ENCODE results near the gene PHACTR4.
A peak's percentile ranks its signal among the peaks of the same experiment; 100 is the strongest.
"Not testable (repeated sequence)": the region's sequence is repeated elsewhere in the genome, so short reads cannot be mapped to it uniquely, and the experiment has no call there.

PHACTR4 gene

DNA sequence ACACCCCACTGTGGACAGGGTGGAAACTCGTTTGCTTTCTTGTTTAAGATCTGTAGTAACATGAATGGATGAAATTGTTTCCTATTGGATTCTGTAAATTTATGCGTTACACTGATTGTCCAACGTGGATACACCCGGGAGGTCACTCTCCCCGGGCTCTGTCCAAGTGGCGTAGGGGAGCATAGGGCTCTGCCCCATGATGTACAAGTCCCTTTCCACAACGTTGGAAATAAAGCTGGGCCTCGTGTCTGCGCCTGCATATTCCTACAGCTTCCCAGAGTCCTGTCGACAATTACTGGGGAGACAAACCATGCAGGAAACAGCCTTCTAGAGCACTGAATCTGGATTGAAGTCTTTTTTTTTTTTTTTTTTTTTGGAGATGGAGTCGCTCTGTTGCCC is 137.7 kb downstream of the PHACTR4 start:
- Histone ChIP-seq H3K4me1 (ENCODE audit: control insufficient read depth in 5 of 5, insufficient read depth in 5 of 5, low read length in 5 of 5) (peaks cover 7 to 59% (median 53%) of the 10 kb centered on the region in 5 donors), H3K9me3 (ENCODE audit: control insufficient read depth in 5 of 5, low read length in 5 of 5) (no peaks in the 10 kb centered on the region), H3K4me3 (ENCODE audit: low read depth in 1 of 5, low read length in 5 of 5) (peak overlapping the region; percentile 88 to 96 (median 93)), H3K36me3 (ENCODE audit: control insufficient read depth in 5 of 5, insufficient read depth in 5 of 5, low read length in 5 of 5) (peaks cover 7 to 40% (median 30%) of the 10 kb centered on the region in 5 donors), H3K27ac (ENCODE audit: low read depth, low read length) (peak overlapping the region; percentile 83), H3K27me3 (ENCODE audit: control insufficient read depth in 5 of 5, insufficient read depth in 4 of 5, low read length in 5 of 5) (no peaks in the 10 kb centered on the region), H3K9ac (ENCODE audit: low read length in 5 of 5) (peak overlapping the region; percentile 52 to 92 (median 84))

- peaks cover 7 to 61% (median 56%) of the 10 kb centered on the region in 5 donors for H3K4me1 ChIP-seq (ENCODE audit: control insufficient read depth in 5 of 5, insufficient read depth in 5 of 5, low read length in 5 of 5)
- H3K36me3 ChIP-seq (ENCODE audit: control insufficient read depth in 5 of 5, insufficient read depth in 5 of 5, low read length in 5 of 5): peaks cover 9 to 41% (median 31%) of the 10 kb centered on the region in 5 donors
- no peaks in the 10 kb centered on the region for H3K9me3 ChIP-seq (ENCODE audit: control insufficient read depth in 5 of 5, low read length in 5 of 5)
- H3K27ac ChIP-seq (ENCODE audit: low read depth, low read length): peak overlapping the region; percentile 83
- peak overlapping the region; percentile 88 to 96 (median 93) for H3K4me3 ChIP-seq (ENCODE audit: low read depth in 1 of 5, low read length in 5 of 5)
- H3K27me3 ChIP-seq (ENCODE audit: control insufficient read depth in 5 of 5, insufficient read depth in 4 of 5, low read length in 5 of 5): no peaks in the 10 kb centered on the region
- peak overlapping the region; percentile 6 to 92 (median 84) for H3K9ac ChIP-seq (ENCODE audit: low read length in 5 of 5)
Measured at GRCh38 chr1:28507646-28508434, 138.3 kb downstream of the PHACTR4 start.

- Histone ChIP-seq H3K27ac (ENCODE audit: low read depth, low read length) (peak overlapping the region; percentile 83), H3K4me3 (ENCODE audit: low read depth in 1 of 5, low read length in 5 of 5) (peak overlapping the region in 2 of 5 donors; percentile 22 to 93), H3K9ac (ENCODE audit: low read length in 5 of 5) (peak overlapping the region in 3 of 5 donors; percentile 59 to 84 (median 71)), H3K36me3 (ENCODE audit: control insufficient read depth in 5 of 5, insufficient read depth in 5 of 5, low read length in 5 of 5) (peaks cover 9 to 44% (median 31%) of the 10 kb centered on the region in 5 donors), H3K27me3 (ENCODE audit: control insufficient read depth in 5 of 5, insufficient read depth in 4 of 5, low read length in 5 of 5) (no peaks in the 10 kb centered on the region), H3K4me1 (ENCODE audit: control insufficient read depth in 5 of 5, insufficient read depth in 5 of 5, low read length in 5 of 5) (peaks cover 7 to 61% (median 56%) of the 10 kb centered on the region in 5 donors), H3K9me3 (ENCODE audit: control insufficient read depth in 5 of 5, low read length in 5 of 5) (no peaks in the 10 kb centered on the region)
Measured at GRCh38 chr1:28508435-28508754, 138.9 kb downstream of the PHACTR4 start.

GRCh38 chr1:28509705-28510272 is 140.2 kb downstream of the PHACTR4 start:
- H3K36me3 ChIP-seq (ENCODE audit: control insufficient read depth in 5 of 5, insufficient read depth in 5 of 5, low read length in 5 of 5): peaks cover 9 to 50% (median 36%) of the 10 kb centered on the region in 5 donors
- H3K4me3 ChIP-seq (ENCODE audit: low read depth in 1 of 5, low read length in 5 of 5): no peak overlapping the region
- peak overlapping the region in 3 of 5 donors; percentile 6 to 41 (median 22) for H3K9ac ChIP-seq (ENCODE audit: low read length in 5 of 5)
- H3K27me3 ChIP-seq (ENCODE audit: control insufficient read depth in 5 of 5, insufficient read depth in 4 of 5, low read length in 5 of 5): no peaks in the 10 kb centered on the region
- no peaks in the 10 kb centered on the region for H3K9me3 ChIP-seq (ENCODE audit: control insufficient read depth in 5 of 5, low read length in 5 of 5)
- no peak overlapping the region for H3K27ac ChIP-seq (ENCODE audit: low read depth, low read length)
- peaks cover 7 to 61% (median 56%) of the 10 kb centered on the region in 5 donors for H3K4me1 ChIP-seq (ENCODE audit: control insufficient read depth in 5 of 5, insufficient read depth in 5 of 5, low read length in 5 of 5)

DNA sequence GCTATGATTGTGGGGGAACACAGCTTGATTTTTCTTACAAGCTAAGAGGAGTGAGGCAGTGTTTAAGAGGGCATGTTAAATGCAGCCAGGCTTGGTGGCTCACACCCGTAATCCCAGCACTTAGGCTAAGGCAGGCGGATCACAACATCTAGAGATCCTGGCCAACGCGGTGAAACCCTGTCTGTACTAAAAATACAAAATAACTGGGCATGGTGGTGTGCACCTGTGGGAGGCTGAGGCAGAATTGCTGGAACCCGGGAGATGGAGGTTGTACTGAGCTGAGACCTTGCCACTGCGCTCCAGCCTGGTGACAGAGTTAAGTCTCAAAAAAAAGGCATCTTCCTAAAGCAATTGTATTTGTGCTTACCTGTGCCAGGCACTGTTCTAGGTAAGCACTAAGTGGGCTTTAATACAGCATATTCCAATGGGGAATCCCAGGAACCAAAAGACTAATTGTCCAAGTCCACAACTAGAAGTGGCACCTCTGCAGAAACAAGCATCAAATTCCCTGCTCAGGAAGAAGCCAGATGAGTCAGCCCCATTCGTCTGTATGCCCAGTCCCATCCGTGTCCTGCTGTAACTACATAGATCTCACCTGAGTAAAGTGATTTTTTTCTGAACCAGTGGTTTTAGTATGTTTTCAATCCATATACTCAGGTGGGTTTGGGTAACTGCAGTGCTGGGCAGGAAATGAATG is 140.9 kb downstream of the PHACTR4 start:
- Histone ChIP-seq H3K4me3 (ENCODE audit: low read depth in 1 of 5, low read length in 5 of 5) (no peak overlapping the region), H3K4me1 (ENCODE audit: control insufficient read depth in 5 of 5, insufficient read depth in 5 of 5, low read length in 5 of 5) (peaks cover 7 to 57% (median 52%) of the 10 kb centered on the region in 5 donors), H3K27ac (ENCODE audit: low read depth, low read length) (no peak overlapping the region), H3K27me3 (ENCODE audit: control insufficient read depth in 5 of 5, insufficient read depth in 4 of 5, low read length in 5 of 5) (no peaks in the 10 kb centered on the region), H3K9ac (ENCODE audit: low read length in 5 of 5) (peak overlapping the region in 2 of 5 donors; percentile 0 to 32), H3K36me3 (ENCODE audit: control insufficient read depth in 5 of 5, insufficient read depth in 5 of 5, low read length in 5 of 5) (peaks cover 9 to 53% (median 36%) of the 10 kb centered on the region in 5 donors), H3K9me3 (ENCODE audit: control insufficient read depth in 5 of 5, low read length in 5 of 5) (no peaks in the 10 kb centered on the region)

DNA sequence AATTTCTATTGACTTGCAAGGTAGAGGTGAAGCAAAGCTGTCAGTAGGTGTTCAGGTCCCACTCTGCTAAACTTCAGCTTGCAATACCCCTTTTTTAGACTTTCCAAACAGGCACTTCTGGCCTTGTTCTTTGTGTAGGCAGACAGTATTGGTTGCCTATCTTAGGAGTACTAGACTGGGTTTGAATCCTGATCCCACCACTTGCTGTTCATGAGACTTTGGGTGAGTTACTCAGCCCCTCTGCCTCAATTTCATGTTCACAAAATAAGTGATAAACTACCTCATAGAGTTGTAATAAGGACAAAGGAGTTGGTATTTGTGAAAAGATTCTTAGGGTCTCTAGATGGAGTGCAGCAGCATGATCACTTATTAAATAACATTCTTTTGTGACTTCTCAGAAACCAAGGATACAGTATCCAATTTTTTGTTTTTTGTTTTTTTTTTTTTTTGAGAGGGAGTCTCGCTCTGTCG is 141.5 kb downstream of the PHACTR4 start:
- H3K4me1 ChIP-seq (ENCODE audit: control insufficient read depth in 5 of 5, insufficient read depth in 5 of 5, low read length in 5 of 5): peaks cover 5 to 57% (median 51%) of the 10 kb centered on the region in 5 donors
- H3K27me3 ChIP-seq (ENCODE audit: control insufficient read depth in 5 of 5, insufficient read depth in 4 of 5, low read length in 5 of 5): no peaks in the 10 kb centered on the region
- peaks cover 9 to 53% (median 36%) of the 10 kb centered on the region in 5 donors for H3K36me3 ChIP-seq (ENCODE audit: control insufficient read depth in 5 of 5, insufficient read depth in 5 of 5, low read length in 5 of 5)
- H3K9ac ChIP-seq (ENCODE audit: low read length in 5 of 5): peak overlapping the region in 2 of 5 donors; percentile 0 to 32
- no peak overlapping the region for H3K27ac ChIP-seq (ENCODE audit: low read depth, low read length)
- H3K9me3 ChIP-seq (ENCODE audit: control insufficient read depth in 5 of 5, low read length in 5 of 5): no peaks in the 10 kb centered on the region
- no peak overlapping the region for H3K4me3 ChIP-seq (ENCODE audit: low read depth in 1 of 5, low read length in 5 of 5)

- H3K9ac ChIP-seq (ENCODE audit: low read length in 5 of 5): peak overlapping the region in 3 of 5 donors; percentile 51 to 56 (median 55)
- no peaks in the 10 kb centered on the region for H3K27me3 ChIP-seq (ENCODE audit: control insufficient read depth in 5 of 5, insufficient read depth in 4 of 5, low read length in 5 of 5)
- no peak overlapping the region for H3K4me3 ChIP-seq (ENCODE audit: low read depth in 1 of 5, low read length in 5 of 5)
- H3K27ac ChIP-seq (ENCODE audit: low read depth, low read length): no peak overlapping the region
- peaks cover 9 to 53% (median 36%) of the 10 kb centered on the region in 5 donors for H3K36me3 ChIP-seq (ENCODE audit: control insufficient read depth in 5 of 5, insufficient read depth in 5 of 5, low read length in 5 of 5)
- H3K4me1 ChIP-seq (ENCODE audit: control insufficient read depth in 5 of 5, insufficient read depth in 5 of 5, low read length in 5 of 5): peaks cover 5 to 50% (median 41%) of the 10 kb centered on the region in 5 donors
- H3K9me3 ChIP-seq (ENCODE audit: control insufficient read depth in 5 of 5, low read length in 5 of 5): no peaks in the 10 kb centered on the region
Measured at GRCh38 chr1:28512058-28512611, 142.6 kb downstream of the PHACTR4 start.

- not testable (repeated sequence) for H3K27me3 ChIP-seq (ENCODE audit: control insufficient read depth in 5 of 5, insufficient read depth in 4 of 5, low read length in 5 of 5)
- peaks cover 9 to 40% (median 23%) of the 10 kb centered on the region in 5 donors for H3K36me3 ChIP-seq (ENCODE audit: control insufficient read depth in 5 of 5, insufficient read depth in 5 of 5, low read length in 5 of 5)
Measured at GRCh38 chr1:28514445-28514933, 144.9 kb downstream of the PHACTR4 start.

DNA sequence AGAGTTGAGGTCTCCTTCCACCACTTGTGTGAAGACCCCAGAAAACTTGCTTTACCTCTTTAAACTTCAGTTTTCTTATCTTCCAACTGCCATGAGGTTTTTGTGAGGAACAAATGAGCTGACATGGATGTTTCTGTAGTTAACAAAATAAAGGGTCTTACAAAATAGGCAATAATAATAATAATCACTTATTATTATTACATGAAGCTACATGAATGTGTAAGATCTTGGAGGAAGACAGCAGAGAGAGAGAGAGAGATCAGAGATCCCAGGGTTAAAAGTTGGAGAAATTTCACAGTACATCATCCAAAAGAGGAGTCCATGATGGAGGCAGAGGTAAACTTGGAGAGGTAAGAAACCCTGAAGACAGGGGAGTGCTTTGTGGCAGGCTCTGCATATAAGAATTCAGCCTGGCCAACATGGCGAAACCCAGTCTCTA is 147.0 kb downstream of the PHACTR4 start:
- no peak overlapping the region for H3K27ac ChIP-seq (ENCODE audit: low read depth, low read length)

More at GRCh38 chr1:28514445-28514933, 144.9 kb downstream of the PHACTR4 start:
- H3K4me1 ChIP-seq (ENCODE audit: control insufficient read depth in 5 of 5, insufficient read depth in 5 of 5, low read length in 5 of 5): peaks cover 10 to 41% (median 32%) of the 10 kb centered on the region in 5 donors
- not testable (repeated sequence) for H3K27ac ChIP-seq (ENCODE audit: low read depth, low read length); H3K9me3 ChIP-seq (ENCODE audit: control insufficient read depth in 5 of 5, low read length in 5 of 5); H3K9ac ChIP-seq (ENCODE audit: low read length in 5 of 5); H3K4me3 ChIP-seq (ENCODE audit: low read depth in 1 of 5, low read length in 5 of 5)

More for the DNA sequence above, 147.0 kb downstream of the PHACTR4 start:
- Histone ChIP-seq H3K36me3 (ENCODE audit: control insufficient read depth in 5 of 5, insufficient read depth in 5 of 5, low read length in 5 of 5) (peaks cover 2 to 20% (median 6%) of the 10 kb centered on the region in 5 donors), H3K9ac (ENCODE audit: low read length in 5 of 5) (no peak overlapping the region), H3K4me1 (ENCODE audit: control insufficient read depth in 5 of 5, insufficient read depth in 5 of 5, low read length in 5 of 5) (peaks cover 8 to 25% (median 20%) of the 10 kb centered on the region in 5 donors), H3K4me3 (ENCODE audit: low read depth in 1 of 5, low read length in 5 of 5) (no peak overlapping the region), H3K9me3 (ENCODE audit: control insufficient read depth in 5 of 5, low read length in 5 of 5) (no peaks in the 10 kb centered on the region), H3K27me3 (ENCODE audit: control insufficient read depth in 5 of 5, insufficient read depth in 4 of 5, low read length in 5 of 5) (no peaks in the 10 kb centered on the region)
